Loucy (cell line): ENCODE measurements around the gene SDK2.

Experiments used
- H2AFZ ChIP-seq: fragments of 200-600 bp; sonication (generic); 2 replicates; pipeline ENCODE4 v1.6.0; 2016; ENCODE audit warnings: antibody characterized with exemption, mild to moderate bottlenecking, low read length, moderate library complexity
- H3F3A ChIP-seq: fragments of 200-600 bp; 2 replicates; pipeline ENCODE4 v1.6.0; 2016; ENCODE audit warnings: antibody characterized with exemption, low read depth, mild to moderate bottlenecking
- H3K27me3 ChIP-seq: fragments of 200-600 bp; sonication (generic); 2 replicates; pipeline ENCODE4 v1.6.1; 2014; ENCODE audit warnings: low read length, mild to moderate bottlenecking; ENCODE audit not compliant: insufficient read depth, poor library complexity, severe bottlenecking
- H3K36me3 ChIP-seq: fragments of 200-600 bp; sonication (generic); 2 replicates; pipeline ENCODE4 v1.6.1; 2016; ENCODE audit warnings: low read length; ENCODE audit not compliant: insufficient read depth
- H3K4me1 ChIP-seq: fragments of 200-600 bp; sonication (generic); 2 replicates; pipeline ENCODE4 v1.5.1; 2014; ENCODE audit warnings: low read length, mild to moderate bottlenecking; ENCODE audit not compliant: insufficient read depth, poor library complexity, severe bottlenecking
- H3K4me2 ChIP-seq: fragments of 200-600 bp; sonication (generic); 2 replicates; pipeline ENCODE4 v1.6.0; 2014; ENCODE audit warnings: antibody characterized with exemption, low read length, low read depth, mild to moderate bottlenecking; ENCODE audit not compliant: poor library complexity, severe bottlenecking
- H3K4me3 ChIP-seq: fragments of 200-600 bp; sonication (generic); 2 replicates; pipeline ENCODE4 v1.5.1; 2014; ENCODE audit warnings: low read length, mild to moderate bottlenecking, mixed read lengths; ENCODE audit not compliant: poor library complexity, severe bottlenecking
- H3K79me2 ChIP-seq: fragments of 200-600 bp; sonication (generic); 2 replicates; pipeline ENCODE4 v1.6.1; 2014; ENCODE audit warnings: low read length; ENCODE audit not compliant: insufficient read depth
- H3K9ac ChIP-seq: fragments of 200-600 bp; sonication (generic); 2 replicates; pipeline ENCODE4 v1.6.0; 2014; ENCODE audit warnings: mild to moderate bottlenecking, low read depth, low read length, moderate library complexity; ENCODE audit not compliant: poor library complexity, severe bottlenecking
- H3K9me2 ChIP-seq: fragments of 200-600 bp; sonication (generic); replicated peaks from 2 replicates; pipeline ENCODE4 v1.6.1; 2016; ENCODE audit warnings: low read depth, low read length, mixed read lengths
- H3K9me3 ChIP-seq: fragments of 200-600 bp; sonication (generic); 2 replicates; pipeline ENCODE4 v1.6.1; 2014; ENCODE audit warnings: mild to moderate bottlenecking, antibody characterized with exemption, low read length, low read depth; ENCODE audit not compliant: insufficient read depth
- H4K20me1 ChIP-seq: fragments of 200-600 bp; sonication (generic); 2 replicates; pipeline ENCODE4 v1.6.0; 2014; ENCODE audit warnings: antibody characterized with exemption, low read length, mild to moderate bottlenecking; ENCODE audit not compliant: insufficient read depth, poor library complexity, severe bottlenecking
- CTCF ChIP-seq: fragments of 200-600 bp; sonication (generic); conservative IDR thresholded peaks from 2 replicates; pipeline ENCODE4 v1.5.1; 2014; ENCODE audit warnings: mild to moderate bottlenecking, antibody characterized with exemption, low read length
- EZH2phosphoT487 ChIP-seq: fragments of 200-600 bp; IDR thresholded peaks from 2 replicates; pipeline ENCODE4 v1.6.1; 2018; ENCODE audit warnings: antibody characterized with exemption, mild to moderate bottlenecking, moderate library complexity, borderline replicate concordance

SDK2 gene

GRCh38 chr17:73357981-73358380, 286.3 kb downstream of the SDK2 start:
- Histone ChIP-seq H3K9ac (no peak overlapping the region), H2AFZ (no peak overlapping the region), H3K27me3 (no peaks in the 10 kb centered on the region), H3K79me2 (no peaks in the 10 kb centered on the region), H4K20me1 (no peaks in the 10 kb centered on the region), H3K9me3 (no peaks in the 10 kb centered on the region), H3K4me3 (no peak overlapping the region), H3K4me1 (no peaks in the 10 kb centered on the region), H3K4me2 (no peak overlapping the region), H3F3A (no peaks in the 10 kb centered on the region), H3K9me2 (no peaks in the 10 kb centered on the region), H3K36me3 (no peaks in the 10 kb centered on the region; the same call in 1 of the 2 replicates)
- TF ChIP-seq EZH2phosphoT487 (no peak), CTCF (no peak)

- Histone ChIP-seq H3K9me2 (no peaks in the 10 kb centered on the region), H3K27me3 (no peaks in the 10 kb centered on the region)
Observed at GRCh38 chr17:73357318-73357717, 286.9 kb downstream of the SDK2 start.

GRCh38 chr17:73356561-73357170, 287.6 kb downstream of the SDK2 start:
- Histone ChIP-seq H3K4me2 (no peak overlapping the region), H3K9me2 (no peaks in the 10 kb centered on the region), H3K27me3 (no peaks in the 10 kb centered on the region), H3K36me3 (no peaks in the 10 kb centered on the region; the same call in 1 of the 2 replicates), H3F3A (no peaks in the 10 kb centered on the region), H2AFZ (no peak overlapping the region), H4K20me1 (no peaks in the 10 kb centered on the region), H3K4me1 (no peaks in the 10 kb centered on the region), H3K4me3 (no peak overlapping the region), H3K79me2 (no peaks in the 10 kb centered on the region), H3K9ac (no peak overlapping the region), H3K9me3 (no peaks in the 10 kb centered on the region)
- TF ChIP-seq CTCF (no peak), EZH2phosphoT487 (no peak)

More at GRCh38 chr17:73357318-73357717, 286.9 kb downstream of the SDK2 start:
- H3K4me3 ChIP-seq: no peak overlapping the region
- no peak overlapping the region for H3K4me2 ChIP-seq
- TF ChIP-seq CTCF (no peak), EZH2phosphoT487 (no peak)
- H3F3A ChIP-seq: no peaks in the 10 kb centered on the region
- H3K9me3 ChIP-seq: no peaks in the 10 kb centered on the region
- H2AFZ ChIP-seq: no peak overlapping the region
- no peaks in the 10 kb centered on the region for H3K4me1 ChIP-seq
- H3K9ac ChIP-seq: no peak overlapping the region
- H4K20me1 ChIP-seq: no peaks in the 10 kb centered on the region
- H3K79me2 ChIP-seq: no peaks in the 10 kb centered on the region
- H3K36me3 ChIP-seq: no peaks in the 10 kb centered on the region; the same call in 1 of the 2 replicates
